Measurements from ENCODE around the gene APEX2. TPM values are rescaled to one million over a fixed set of nuclear protein-coding genes. Genes with fewer than 3 reads are reported as not detected.

APEX2 gene
- total RNA-seq, 1 experiment from 2014 or later = 28.5 TPM

GRCh38 chrX:54995621-54996020 is 4.5 kb upstream of the APEX2 start:
- H2BK15ac ChIP-seq (ENCODE audit: low read depth, low read length) = no peak overlapping the region
- DNase-seq = no peak
- H3K14ac ChIP-seq (ENCODE audit: insufficient read depth, low read length) = no peak overlapping the region
- H2AFZ ChIP-seq (ENCODE audit: low read length) = no peak overlapping the region
- no peak overlapping the region for H2BK12ac ChIP-seq (ENCODE audit: insufficient read length, low read depth, low read length)
- H4K5ac ChIP-seq (ENCODE audit: insufficient read length, low read depth, low read length) = no peak overlapping the region
- H3T11ph ChIP-seq (ENCODE audit: low read length) = no peak overlapping the region
- no peak overlapping the region for H2BK20ac ChIP-seq (ENCODE audit: low read depth, low read length, poor library complexity, severe bottlenecking)
- no peak overlapping the region for H3K18ac ChIP-seq (ENCODE audit: insufficient read length, low read depth, low read length)
- no peak overlapping the region for H2BK5ac ChIP-seq (ENCODE audit: insufficient read length, low read length)
- peaks cover 45% of the 10 kb centered on the region for H3K9me3 ChIP-seq (ENCODE audit: control insufficient read depth, low read depth, low read length)
- H4K8ac ChIP-seq (replicated peaks; ENCODE audit: insufficient read length, low read depth, low read length) = no peak overlapping the region
- Mint-ChIP-seq H3K4me3 (no peak overlapping the region), H3K27me3 (ENCODE audit: low read depth) (peaks cover 3% of the 10 kb centered on the region; the same call in 1 of the 2 replicates), H3K4me1 (peaks cover 2 to 3% of the 10 kb centered on the region in 2 experiments; a peak in 2 of 4 replicates), H3K9me3 (peaks cover 63 to 64% of the 10 kb centered on the region in 2 experiments), H3K36me3 (ENCODE audit: insufficient read depth in 1 of 3, low read depth in 3 of 3) (peaks cover 0 to 4% (median 0%) of the 10 kb centered on the region in 3 experiments; a peak in 1 of 7 replicates), H3K27ac (no peak overlapping the region)
- no peaks in the 10 kb centered on the region for H3K4me1 ChIP-seq (ENCODE audit: insufficient read depth, low read length)
- H3K27me3 ChIP-seq (ENCODE audit: insufficient read depth, low read length) = no peaks in the 10 kb centered on the region
- no peak overlapping the region for H2BK120ac ChIP-seq (ENCODE audit: low read depth, low read length, poor library complexity, severe bottlenecking)
- no peak for TF ChIP-seq CTCF (conservative IDR thresholded peaks at IDR 0.05)
- H3K9ac ChIP-seq (ENCODE audit: extremely low read depth, insufficient read length, low read length) = no peak overlapping the region
- no peaks in the 10 kb centered on the region for H3K79me2 ChIP-seq (ENCODE audit: insufficient read depth, low read length)
- no peaks in the 10 kb centered on the region for H3K79me1 ChIP-seq (ENCODE audit: insufficient read depth, low read depth, low read length, poor library complexity, severe bottlenecking)
- no peak overlapping the region for H3K27ac ChIP-seq (ENCODE audit: insufficient read length, low read depth, low read length)
- no peaks in the 10 kb centered on the region for H4K20me1 ChIP-seq (ENCODE audit: control insufficient read depth, insufficient read depth, insufficient read length)
- H4K91ac ChIP-seq (ENCODE audit: insufficient read length, low read depth, low read length) = no peak overlapping the region
- no peak overlapping the region for H3K4ac ChIP-seq (ENCODE audit: low read depth, low read length)
- H3K56ac ChIP-seq (ENCODE audit: insufficient read length, low read depth, low read length) = no peak overlapping the region
- no peaks in the 10 kb centered on the region for H3K23me2 ChIP-seq (ENCODE audit: insufficient read length, low read depth, low read length, poor library complexity, severe bottlenecking)
- no peak overlapping the region for H2AK5ac ChIP-seq (ENCODE audit: insufficient read length, low read length)
- H3K4me2 ChIP-seq (ENCODE audit: insufficient read depth, insufficient read length, low read length) = no peak overlapping the region
- no peak overlapping the region for H3K23ac ChIP-seq (ENCODE audit: insufficient read length, low read depth, low read length)
